ENCODE data around the gene GET3. TPM values are rescaled to one million over a fixed set of nuclear protein-coding genes. Genes with fewer than 3 reads are reported as not detected.

Gene GET3
- total RNA-seq, 3 donors from 2014 or later = 92.8 to 95.1 (median 93.8) TPM

- no peaks in the 10 kb centered on the region for H3K36me3 Mint-ChIP-seq (ENCODE audit: insufficient read depth)
- no peak overlapping the region for H3K4me3 Mint-ChIP-seq
- H3K4me1 Mint-ChIP-seq (ENCODE audit: low read depth) = peaks cover 42% of the 10 kb centered on the region
- ATAC-seq (no peak), DNase-seq (no peak)
- H3K27me3 Mint-ChIP-seq (ENCODE audit: low read depth) = no peaks in the 10 kb centered on the region
- H3K9me3 Mint-ChIP-seq = no peaks in the 10 kb centered on the region
Observed at GRCh38 chr19:12786141-12786870, 49.0 kb downstream of the GET3 start.

- Mint-ChIP-seq H3K27me3 (ENCODE audit: low read depth) (no peaks in the 10 kb centered on the region), H3K36me3 (ENCODE audit: insufficient read depth) (peaks cover 3% of the 10 kb centered on the region), H3K9me3 (no peaks in the 10 kb centered on the region)
Observed at GRCh38 chr19:12786952-12787351, 49.7 kb downstream of the GET3 start.

GRCh38 chr19:12787458-12787857, 50.2 kb downstream of the GET3 start:
- Mint-ChIP-seq H3K4me1 (ENCODE audit: low read depth) (peaks cover 33% of the 10 kb centered on the region), H3K36me3 (ENCODE audit: insufficient read depth) (peaks cover 3% of the 10 kb centered on the region), H3K9me3 (no peaks in the 10 kb centered on the region), H3K4me3 (no peak overlapping the region), H3K27me3 (ENCODE audit: low read depth) (no peaks in the 10 kb centered on the region)
- ATAC-seq (no peak), DNase-seq (no peak)

More at GRCh38 chr19:12786952-12787351, 49.7 kb downstream of the GET3 start:
- ATAC-seq (no peak), DNase-seq (no peak)
- Mint-ChIP-seq H3K4me1 (ENCODE audit: low read depth) (peaks cover 36% of the 10 kb centered on the region), H3K4me3 (no peak overlapping the region)

GRCh38 chr19:12788042-12788681, 50.9 kb downstream of the GET3 start:
- Mint-ChIP-seq H3K36me3 (ENCODE audit: insufficient read depth) (peaks cover 3% of the 10 kb centered on the region), H3K4me3 (no peak overlapping the region)
- ATAC-seq = no peak

GRCh38 chr19:12788682-12789097, 51.4 kb downstream of the GET3 start:
- Mint-ChIP-seq H3K4me1 (ENCODE audit: low read depth) (peaks cover 28% of the 10 kb centered on the region), H3K36me3 (ENCODE audit: insufficient read depth) (peaks cover 5% of the 10 kb centered on the region), H3K27me3 (ENCODE audit: low read depth) (no peaks in the 10 kb centered on the region), H3K9me3 (no peaks in the 10 kb centered on the region), H3K4me3 (peak overlapping the region; percentile 84)
- ATAC-seq (no peak), DNase-seq (no peak)

More at GRCh38 chr19:12788042-12788681, 50.9 kb downstream of the GET3 start:
- no peaks in the 10 kb centered on the region for H3K27me3 Mint-ChIP-seq (ENCODE audit: low read depth)
- DNase-seq = no peak
- no peaks in the 10 kb centered on the region for H3K9me3 Mint-ChIP-seq
- peaks cover 33% of the 10 kb centered on the region for H3K4me1 Mint-ChIP-seq (ENCODE audit: low read depth)

GRCh38 chr19:12789098-12789903, 52.0 kb downstream of the GET3 start:
- Mint-ChIP-seq H3K4me1 (ENCODE audit: low read depth) (peaks cover 31% of the 10 kb centered on the region), H3K36me3 (ENCODE audit: insufficient read depth) (peaks cover 5% of the 10 kb centered on the region), H3K4me3 (peak overlapping the region; percentile 84), H3K27me3 (ENCODE audit: low read depth) (no peaks in the 10 kb centered on the region), H3K9me3 (no peaks in the 10 kb centered on the region)
- DNase-seq (no peak), ATAC-seq (peak; percentile 0 to 1)

GRCh38 chr19:12789904-12790619, 52.8 kb downstream of the GET3 start:
- Mint-ChIP-seq H3K4me1 (ENCODE audit: low read depth) (peaks cover 38% of the 10 kb centered on the region), H3K4me3 (peak overlapping the region; percentile 97), H3K27me3 (ENCODE audit: low read depth) (no peaks in the 10 kb centered on the region), H3K9me3 (no peaks in the 10 kb centered on the region), H3K36me3 (ENCODE audit: insufficient read depth) (peaks cover 5% of the 10 kb centered on the region)
- ATAC-seq (peak; percentile 35 to 39), DNase-seq (peak; percentile 78)

GRCh38 chr19:12790628-12791344, 53.5 kb downstream of the GET3 start:
- Mint-ChIP-seq H3K27me3 (ENCODE audit: low read depth) (no peaks in the 10 kb centered on the region), H3K9me3 (no peaks in the 10 kb centered on the region), H3K36me3 (ENCODE audit: insufficient read depth) (peaks cover 5% of the 10 kb centered on the region), H3K4me3 (peak overlapping the region; percentile 97), H3K4me1 (ENCODE audit: low read depth) (peaks cover 43% of the 10 kb centered on the region)
- DNase-seq (no peak), ATAC-seq (no peak)

GRCh38 chr19:12791345-12792050, 54.2 kb downstream of the GET3 start, which contains the start of gene JUNB:
JUNB (plus strand) TSS chr19:12791486; CDS start chr19:12791772, 286 bp downstream.
- Mint-ChIP-seq H3K36me3 (ENCODE audit: insufficient read depth) (peaks cover 5% of the 10 kb centered on the region), H3K9me3 (no peaks in the 10 kb centered on the region), H3K4me1 (ENCODE audit: low read depth) (peaks cover 48% of the 10 kb centered on the region), H3K4me3 (peak within 1 kb of the TSS; percentile 97), H3K27me3 (ENCODE audit: low read depth) (no peaks in the 10 kb centered on the region)
- ATAC-seq = peak; percentile 49 to 54
- DNase-seq = peak; percentile 98

- peaks cover 47% of the 10 kb centered on the region for H3K4me1 Mint-ChIP-seq (ENCODE audit: low read depth)
Observed at GRCh38 chr19:12792051-12792852, 55.0 kb downstream of the GET3 start.

GRCh38 chr19:12792853-12793289, 55.6 kb downstream of the GET3 start:
- peaks cover 5% of the 10 kb centered on the region for H3K36me3 Mint-ChIP-seq (ENCODE audit: insufficient read depth)
- H3K4me3 Mint-ChIP-seq = peak overlapping the region; percentile 97
- ATAC-seq (no peak), DNase-seq (no peak)
- no peaks in the 10 kb centered on the region for H3K27me3 Mint-ChIP-seq (ENCODE audit: low read depth)
- H3K9me3 Mint-ChIP-seq = no peaks in the 10 kb centered on the region
- peaks cover 47% of the 10 kb centered on the region for H3K4me1 Mint-ChIP-seq (ENCODE audit: low read depth)

More at GRCh38 chr19:12792051-12792852, 55.0 kb downstream of the GET3 start:
- Mint-ChIP-seq H3K4me3 (peak overlapping the region; percentile 97), H3K9me3 (no peaks in the 10 kb centered on the region), H3K36me3 (ENCODE audit: insufficient read depth) (peaks cover 5% of the 10 kb centered on the region), H3K27me3 (ENCODE audit: low read depth) (no peaks in the 10 kb centered on the region)
- no peak for ATAC-seq
- peak; percentile 68 for DNase-seq
